GM18517 (cell line): ENCODE data around the gene LRCH2.
"Not testable (repeated sequence)": the region's sequence is repeated elsewhere in the genome, so short reads cannot be mapped to it uniquely, and the experiment has no call there.

Experiments used
- ATAC-seq: cut with Tn5 transposase; IDR thresholded peaks from one replicate; pipeline ENCODE4 v1.9.1; 2021; ENCODE audit warnings: mild to moderate bottlenecking, moderate library complexity; ENCODE audit not compliant: unreplicated experiment

Gene LRCH2, protein sequence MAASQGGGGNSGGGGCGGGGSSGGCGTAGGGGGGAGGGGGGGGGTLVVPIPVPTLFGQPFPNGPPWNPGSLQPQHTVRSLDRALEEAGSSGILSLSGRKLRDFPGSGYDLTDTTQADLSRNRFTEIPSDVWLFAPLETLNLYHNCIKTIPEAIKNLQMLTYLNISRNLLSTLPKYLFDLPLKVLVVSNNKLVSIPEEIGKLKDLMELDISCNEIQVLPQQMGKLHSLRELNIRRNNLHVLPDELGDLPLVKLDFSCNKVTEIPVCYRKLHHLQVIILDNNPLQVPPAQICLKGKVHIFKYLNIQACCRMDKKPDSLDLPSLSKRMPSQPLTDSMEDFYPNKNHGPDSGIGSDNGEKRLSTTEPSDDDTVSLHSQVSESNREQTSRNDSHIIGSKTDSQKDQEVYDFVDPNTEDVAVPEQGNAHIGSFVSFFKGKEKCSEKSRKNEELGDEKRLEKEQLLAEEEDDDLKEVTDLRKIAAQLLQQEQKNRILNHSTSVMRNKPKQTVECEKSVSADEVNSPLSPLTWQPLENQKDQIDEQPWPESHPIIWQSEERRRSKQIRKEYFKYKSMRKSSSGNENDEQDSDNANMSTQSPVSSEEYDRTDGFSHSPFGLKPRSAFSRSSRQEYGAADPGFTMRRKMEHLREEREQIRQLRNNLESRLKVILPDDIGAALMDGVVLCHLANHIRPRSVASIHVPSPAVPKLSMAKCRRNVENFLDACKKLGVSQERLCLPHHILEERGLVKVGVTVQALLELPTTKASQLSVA

DNA sequence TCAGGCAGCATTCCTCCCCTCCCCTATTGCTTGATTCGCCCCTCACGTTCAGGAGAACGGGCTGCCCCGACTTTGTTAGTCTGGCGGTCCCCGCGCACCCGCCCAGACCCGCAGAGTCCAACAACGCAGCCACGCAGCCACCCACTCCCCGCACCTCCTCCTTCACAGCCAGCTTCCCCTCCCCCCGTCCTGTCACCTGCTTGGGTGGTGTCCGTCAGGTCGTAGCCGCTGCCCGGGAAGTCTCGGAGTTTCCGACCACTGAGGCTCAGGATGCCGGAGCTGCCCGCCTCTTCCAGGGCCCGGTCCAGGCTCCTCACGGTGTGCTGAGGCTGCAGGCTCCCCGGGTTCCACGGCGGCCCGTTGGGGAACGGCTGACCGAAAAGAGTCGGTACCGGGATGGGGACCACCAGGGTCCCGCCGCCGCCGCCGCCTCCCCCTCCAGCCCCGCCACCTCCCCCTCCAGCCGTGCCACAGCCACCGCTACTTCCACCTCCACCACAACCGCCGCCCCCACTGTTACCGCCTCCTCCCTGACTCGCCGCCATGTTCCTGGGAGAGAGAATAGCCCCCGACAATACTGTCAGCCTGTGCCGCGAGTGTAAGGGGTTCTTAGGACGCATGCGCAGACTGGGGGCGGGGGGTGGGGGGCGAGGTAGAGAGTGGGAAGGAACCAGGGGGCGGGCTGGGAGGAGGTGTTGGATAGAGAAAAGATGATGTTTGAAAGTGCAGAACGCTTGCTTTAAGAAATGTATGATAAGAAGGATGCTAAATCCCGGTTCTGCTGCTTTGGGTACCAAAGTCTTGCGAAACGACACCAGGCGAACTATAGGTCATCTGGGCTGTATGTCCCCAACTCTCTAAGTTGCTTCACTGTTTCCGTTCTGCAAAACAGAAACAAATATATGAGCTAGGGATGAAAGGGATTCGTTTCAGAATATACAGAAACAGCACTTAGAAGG lies at the start of gene LRCH2:
TSS of gene LRCH2 (minus strand) at position 600 of the 959 bp plus-strand sequence. CDS start at position 545, 55 bp downstream.
- no peak for ATAC-seq

DNA sequence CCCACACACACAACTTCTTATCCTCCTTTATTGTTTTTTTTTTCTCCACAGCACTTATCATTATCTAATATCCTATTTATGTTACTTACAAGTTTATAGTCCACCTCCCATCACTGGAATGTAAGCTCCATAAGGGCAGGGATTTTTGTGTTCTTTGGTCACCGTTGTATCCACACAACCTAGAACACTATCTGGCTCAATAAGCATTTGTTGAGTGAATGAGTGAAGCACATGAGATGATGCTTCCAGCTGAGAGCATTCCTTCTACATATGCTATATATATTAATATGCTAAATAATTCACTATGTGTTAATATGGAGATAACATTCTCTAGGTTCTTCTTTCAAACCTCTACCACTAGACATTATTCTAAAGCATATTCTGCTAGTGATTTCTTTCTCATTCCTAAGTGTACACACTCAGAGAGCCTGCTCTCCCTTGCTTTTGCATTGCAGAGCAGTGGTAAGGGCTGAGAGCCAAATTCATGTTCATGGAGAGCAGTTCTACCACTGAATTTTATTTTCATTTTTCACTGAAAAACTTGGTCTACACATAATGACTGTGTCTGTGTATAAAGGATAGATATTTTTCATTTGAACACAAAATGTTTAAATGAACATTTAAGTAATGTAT lies 35.3 kb upstream of the LRCH2 start:
- no peak for ATAC-seq

DNA sequence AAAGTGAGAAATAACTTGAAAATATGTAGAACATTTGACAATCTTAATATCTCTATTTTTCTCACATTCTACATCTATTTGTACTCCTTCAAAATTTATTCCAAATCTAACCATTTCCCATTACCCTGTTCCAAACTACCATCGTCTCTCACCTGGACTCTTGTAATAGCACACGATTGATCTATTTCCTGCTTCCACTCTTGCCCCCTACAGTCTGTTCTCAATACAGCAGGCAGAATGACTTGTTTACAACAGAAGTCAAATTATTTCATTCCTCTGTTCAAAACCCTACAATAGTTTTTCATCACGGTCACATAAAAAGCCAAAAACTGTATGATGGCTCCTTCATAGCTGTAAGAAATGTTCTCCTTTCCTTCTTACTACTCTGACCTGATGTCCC lies 34.5 kb upstream of the LRCH2 start:
- no peak for ATAC-seq

DNA sequence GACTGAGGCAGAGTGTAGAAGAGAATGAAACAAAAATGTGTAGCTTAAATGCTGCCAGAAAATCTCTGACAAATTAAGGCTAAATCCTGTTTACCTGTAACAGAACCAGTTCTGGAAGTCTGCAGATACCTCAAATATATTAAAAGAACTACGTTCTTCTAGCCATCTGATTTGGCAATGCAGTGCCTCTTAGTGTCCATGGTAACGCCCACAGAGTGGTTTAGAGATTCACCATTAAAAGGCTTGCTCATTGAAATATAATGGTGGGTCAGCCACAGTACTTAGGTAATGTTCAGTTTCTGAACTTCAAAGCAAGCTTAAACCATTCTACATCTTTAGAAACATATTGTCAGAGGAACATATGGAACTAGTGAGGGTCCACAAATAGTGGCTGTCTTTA lies 32.4 kb upstream of the LRCH2 start:
- ATAC-seq = no peak

DNA sequence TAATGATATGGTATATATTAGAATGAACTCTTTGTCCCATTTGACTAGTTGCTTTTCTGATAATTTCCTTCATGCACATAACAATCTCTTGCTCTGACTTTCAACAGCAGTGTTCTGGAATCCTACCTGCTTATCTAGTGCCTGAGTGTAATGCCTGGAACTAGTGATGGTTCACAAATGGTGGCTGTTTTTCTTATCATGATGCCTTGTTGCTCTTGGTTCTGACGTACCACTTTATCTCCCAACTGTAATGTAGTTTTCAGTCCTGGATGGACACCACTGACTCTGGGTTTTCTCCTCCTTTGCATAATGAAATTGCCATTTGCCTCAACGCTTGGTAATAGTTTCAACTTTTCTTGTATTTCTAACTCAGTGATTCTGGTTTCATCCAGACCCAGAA lies 30.1 kb upstream of the LRCH2 start:
- ATAC-seq = no peak

DNA sequence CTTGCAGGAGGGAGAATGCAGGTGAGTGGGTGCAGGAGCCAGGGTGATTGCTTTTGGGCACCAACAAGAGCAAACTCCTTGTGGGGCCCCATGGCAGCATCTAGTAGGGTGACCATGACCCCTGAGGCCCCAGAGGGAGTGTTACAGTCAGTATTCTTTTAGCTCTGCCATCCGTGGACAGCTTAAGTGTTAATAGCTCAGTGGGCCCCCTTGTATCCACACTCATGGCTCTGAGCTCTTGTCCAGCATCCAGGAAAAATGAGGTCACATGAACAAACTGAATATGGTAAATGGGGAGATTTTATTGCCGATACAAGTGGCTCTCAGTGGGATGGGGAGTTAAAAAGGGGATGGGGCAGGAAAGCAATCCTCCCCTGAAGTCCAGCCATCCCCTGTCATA lies 27.3 kb upstream of the LRCH2 start:
- no peak for ATAC-seq

DNA sequence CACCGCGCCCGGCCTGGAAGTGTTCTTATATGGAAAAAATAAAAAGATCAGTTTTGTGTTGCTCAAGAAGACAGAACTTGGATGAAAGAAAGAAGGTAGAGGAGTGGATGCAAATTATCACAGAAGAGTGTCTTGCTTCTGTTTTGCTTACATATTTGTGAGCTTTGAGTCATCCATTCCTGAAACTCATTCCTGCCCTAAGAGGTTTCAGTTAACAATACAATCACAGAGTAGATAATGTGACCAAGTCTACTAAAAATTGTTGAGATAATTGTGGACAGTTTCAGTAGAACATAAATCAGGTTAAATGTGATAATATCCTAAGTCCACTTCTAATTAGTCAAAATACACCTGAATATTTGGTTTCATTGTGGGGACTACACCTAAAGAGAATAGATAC lies 26.4 kb upstream of the LRCH2 start:
- no peak for ATAC-seq

DNA sequence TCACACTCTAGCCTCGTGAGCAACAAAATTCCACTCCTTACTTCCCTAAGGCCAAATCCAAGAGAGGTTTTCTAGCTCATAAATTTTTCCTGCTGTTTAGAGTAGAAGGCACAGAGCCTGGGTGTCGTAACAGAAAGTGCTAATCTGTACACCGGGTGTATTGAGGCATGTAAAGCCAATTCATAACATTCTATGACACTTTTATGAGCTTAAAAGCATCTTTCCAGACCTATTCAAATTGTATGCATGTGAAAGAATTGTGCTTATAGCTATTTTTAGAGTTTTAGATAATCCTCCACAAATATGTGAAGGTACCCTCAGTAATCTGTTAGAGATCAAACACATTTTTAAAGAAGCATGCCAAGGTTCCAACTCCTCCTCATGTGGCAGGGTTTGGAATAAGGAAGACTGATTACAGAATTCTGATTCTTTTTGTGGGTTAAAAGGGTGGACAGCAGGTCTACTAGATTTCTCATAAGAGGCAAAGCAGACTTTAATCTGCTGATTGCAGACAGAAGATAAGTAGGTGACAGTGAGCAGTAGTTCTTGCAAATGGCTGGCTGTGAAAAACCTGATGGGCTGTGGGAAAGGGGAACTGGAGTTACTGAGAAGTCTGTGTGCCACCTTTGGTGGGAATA lies 25.5 kb upstream of the LRCH2 start:
- ATAC-seq = no peak

DNA sequence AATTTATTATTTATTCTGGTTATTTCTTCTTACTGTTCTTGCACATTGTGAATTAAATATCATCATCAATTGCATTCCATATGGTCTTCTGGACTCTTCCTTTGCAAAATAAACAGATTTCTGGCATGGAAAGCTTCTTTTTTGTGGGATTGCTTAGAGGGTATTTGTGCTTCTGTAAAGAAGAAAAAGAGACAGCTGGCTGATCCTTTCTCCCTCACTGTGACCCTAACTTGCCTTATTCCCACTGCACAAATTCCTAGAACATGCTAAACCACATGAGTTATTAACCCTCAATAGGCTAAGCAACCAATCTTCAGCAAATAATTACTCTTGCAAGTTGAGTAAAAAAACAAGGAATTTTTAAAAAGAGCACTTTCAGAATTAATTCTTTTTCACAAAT lies 23.8 kb upstream of the LRCH2 start:
- no peak for ATAC-seq

DNA sequence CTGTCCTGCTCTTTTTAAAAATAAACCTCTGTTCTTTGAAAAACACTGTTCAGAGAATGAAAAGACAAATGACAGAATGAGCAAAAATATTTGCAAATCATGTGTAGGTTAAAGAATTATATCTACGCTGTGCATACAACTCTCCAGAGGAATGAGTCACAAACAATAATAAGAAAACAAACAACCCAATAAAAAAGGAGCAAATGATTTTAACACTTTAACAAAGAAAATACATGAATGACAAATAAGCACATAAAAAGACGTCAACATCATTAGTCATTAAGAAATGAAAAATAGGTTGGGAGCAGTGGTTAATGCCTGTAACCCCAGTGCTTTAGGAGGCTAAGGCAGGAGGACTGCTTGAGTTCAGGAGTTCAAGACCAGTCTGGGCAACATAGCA lies 21.1 kb upstream of the LRCH2 start:
- ATAC-seq = no peak

DNA sequence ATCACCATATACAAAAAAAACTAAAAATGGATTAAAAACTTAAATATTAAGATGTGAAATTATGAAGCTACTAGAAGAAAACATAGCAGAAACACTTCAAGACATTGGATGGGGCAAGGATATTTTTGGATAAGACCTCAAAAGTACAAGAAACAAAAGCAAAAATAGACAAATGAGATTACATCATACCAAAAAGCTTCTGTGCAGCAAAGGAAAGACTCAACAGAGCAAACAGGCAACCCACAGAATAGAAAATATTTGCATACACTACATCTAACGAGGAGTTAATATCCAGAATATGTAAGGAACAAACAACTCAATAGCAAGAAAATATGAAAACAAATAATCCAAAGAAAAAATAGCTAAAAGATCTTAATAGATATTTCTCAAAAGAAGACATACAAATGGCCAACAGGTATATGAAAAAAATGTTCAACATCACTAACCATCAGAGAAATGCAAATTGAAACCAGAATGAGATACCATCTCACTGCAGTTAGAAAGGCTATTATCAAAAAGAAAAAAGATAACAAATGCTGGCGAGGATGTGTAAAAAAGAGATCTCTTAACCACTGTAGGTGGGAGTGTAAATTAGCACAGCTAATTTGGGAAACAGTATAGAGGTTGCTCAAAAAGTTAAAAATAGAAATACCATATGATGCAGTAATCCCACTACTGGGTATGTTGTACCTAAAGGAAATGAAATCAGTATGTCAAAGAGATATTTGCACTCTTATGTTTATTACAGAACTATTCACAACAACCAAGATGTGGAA lies 17.8 kb upstream of the LRCH2 start:
- ATAC-seq = no peak

DNA sequence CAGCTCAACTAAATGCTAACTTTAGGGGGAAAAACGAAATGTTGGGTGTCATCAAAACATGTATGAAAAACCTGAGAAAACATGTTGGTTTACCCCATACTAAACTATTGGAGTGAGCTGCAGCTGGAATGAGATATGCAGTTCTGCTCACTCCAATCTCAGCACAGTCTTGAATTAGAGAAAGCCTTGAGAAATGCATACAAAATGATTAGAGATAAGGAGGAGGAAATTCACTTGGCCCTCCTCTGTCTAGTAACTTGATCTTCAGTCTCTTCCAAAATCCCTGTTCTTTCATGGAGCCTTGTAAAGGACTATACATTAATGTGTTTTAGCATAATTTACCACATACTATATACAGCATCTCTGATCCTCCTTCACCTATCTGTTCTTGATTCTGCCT lies 3.2 kb upstream of the LRCH2 start:
- ATAC-seq = no peak

DNA sequence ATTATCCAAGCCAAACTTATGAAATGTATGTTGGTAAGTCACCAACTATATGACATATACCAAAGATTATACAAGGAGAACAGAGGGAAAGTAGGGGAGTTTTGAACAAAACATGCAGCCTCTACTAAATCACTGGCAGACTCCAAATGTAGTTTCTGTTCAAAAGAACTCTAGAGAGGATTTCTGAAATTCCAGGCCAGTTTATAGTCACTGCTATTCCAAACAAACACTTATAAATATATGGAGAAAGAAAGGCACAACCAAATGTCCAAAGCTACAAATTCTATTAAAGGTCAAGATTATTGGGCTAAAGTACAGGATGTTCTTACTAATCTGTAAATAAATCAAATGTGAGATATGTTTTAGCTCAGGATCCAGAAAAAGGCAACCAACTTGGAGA lies 2.7 kb upstream of the LRCH2 start:
- ATAC-seq = no peak

DNA sequence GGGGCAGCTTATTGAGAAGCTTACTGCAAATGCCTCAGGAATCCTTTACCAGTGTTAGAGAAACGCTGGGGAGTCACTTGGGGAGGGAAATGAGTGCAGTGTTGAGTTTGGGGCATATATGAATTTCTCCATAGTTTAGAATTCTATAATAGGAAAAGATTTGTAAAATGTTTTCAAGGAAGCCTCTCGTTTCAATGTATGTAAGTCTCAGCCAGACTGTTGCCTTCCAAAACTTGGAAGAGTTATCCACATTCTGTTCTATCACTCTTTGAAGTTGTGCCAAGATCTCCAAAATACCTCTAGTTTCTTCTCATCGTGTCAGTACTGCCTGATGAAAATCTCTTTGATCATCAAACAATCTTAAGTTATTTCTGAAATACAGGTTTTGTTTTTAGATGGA lies 565 bp upstream of the LRCH2 start:
- no peak for ATAC-seq

DNA sequence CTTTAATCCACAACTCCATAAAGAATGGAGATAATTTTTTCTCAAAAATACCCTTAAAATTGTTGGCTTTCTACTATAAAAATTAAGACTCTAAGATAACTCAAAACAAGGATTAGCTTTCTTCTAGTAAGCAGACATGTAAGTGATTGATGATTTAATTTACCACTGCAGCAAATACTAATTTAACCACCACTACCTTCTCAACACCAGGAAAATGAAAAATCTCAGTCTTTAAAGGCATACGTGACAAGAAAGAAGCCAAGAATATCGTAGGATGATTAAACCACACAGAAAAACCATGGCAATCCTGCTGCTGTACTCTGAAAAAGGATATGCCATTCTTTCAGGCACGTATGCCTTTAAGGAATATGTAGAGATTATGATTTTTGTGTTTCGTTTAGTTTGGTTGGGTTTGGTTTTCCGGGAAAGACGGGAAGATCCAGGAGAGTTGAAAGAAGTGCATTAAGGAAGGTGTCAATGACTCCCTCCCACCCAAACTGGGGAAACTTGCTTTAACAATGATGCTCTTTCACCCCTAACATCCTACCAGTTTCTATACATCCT lies 881 bp downstream of the LRCH2 start:
- no peak for ATAC-seq

DNA sequence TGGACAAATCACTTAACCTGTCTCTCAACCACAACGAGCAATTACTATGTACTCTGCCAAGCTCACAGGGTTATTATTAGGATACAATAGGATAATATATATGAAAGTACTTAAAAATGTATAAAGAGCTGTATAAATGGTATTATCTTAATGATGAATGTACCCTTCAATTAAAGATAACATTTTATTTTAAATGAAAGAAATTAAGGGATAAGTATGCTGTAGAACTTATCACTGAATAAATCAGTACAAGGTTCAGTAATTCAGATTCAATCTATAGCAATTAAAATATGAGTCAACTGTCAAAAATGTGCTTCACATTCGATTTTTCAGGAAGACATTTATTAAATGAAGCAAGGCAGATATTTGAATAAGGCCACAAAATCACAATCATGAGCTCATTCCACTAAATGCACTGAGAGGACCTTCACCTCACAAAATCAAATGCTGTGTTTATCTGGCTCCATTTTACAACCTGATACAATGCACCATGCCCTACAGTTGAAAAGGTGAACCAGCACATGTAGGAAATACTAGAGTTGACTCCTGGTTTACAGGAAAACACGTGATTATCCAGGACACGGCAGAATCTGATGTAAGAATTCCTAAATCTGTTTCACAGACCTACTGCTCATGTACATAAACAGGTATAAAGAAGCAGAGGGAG lies 4.4 kb downstream of the LRCH2 start:
- no peak for ATAC-seq

DNA sequence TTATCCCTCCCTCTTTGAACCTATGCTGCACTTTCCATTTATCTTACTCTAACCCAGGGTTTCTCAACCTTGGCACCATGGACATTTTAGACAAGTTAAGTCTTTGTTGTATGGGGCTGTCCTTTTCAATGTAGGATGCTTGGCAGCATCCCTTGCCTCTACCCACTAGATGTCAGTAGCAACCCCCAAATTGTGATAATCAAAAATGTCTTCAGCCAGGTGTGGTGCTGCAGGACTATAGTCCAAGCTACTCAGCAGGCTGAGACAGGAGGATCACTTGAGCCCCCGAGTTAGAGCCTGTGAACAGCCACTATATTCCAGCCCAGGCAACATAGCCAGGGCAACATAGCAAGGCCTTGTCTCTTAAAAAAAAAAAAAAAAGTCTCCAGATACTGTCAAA lies 7.0 kb downstream of the LRCH2 start:
- no peak for ATAC-seq

DNA sequence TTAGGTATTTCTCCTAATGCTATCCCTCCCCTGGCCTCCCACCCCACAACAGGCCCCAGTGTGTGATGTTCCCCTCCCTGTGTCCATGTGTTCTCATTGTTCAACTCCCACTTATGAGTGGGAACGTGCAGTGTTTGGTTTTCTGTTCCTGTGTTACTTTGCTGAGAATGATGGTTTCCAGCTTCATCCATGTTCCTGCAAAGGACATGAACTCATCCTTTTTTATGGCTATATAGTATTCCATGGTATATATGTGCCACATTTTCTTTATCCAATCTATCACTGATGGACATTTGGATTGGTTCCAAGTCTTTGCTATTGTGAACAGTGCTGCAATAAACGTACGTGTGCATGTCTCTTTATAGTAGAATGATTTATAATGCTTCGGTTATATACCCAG lies 16.6 kb downstream of the LRCH2 start:
- not testable (repeated sequence) for ATAC-seq

DNA sequence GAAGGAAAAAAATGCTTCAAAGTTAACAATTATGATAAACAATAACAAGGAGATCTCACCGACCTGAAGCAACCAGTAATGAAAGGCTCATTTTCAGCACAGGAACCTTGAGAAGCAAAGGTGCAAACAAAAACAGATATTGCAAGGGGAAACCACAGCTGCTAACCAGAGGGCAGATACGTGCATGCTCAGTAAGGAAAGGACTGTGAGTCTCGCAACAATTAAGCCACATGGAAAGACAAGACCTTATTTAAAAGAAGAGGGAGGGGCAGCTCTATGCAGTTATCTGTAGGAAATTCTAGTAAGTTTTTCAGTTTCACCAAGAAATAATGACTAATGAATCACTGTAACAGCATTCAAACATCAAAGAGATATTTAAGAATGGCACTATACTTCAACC lies 19.3 kb downstream of the LRCH2 start:
- no peak for ATAC-seq
